Thoracic aorta (tissue), 2 donors: ENCODE measurements around the gene COL12A1. TPM values are rescaled to one million over a fixed set of nuclear protein-coding genes. Genes with fewer than 3 reads are reported as not detected.

Experiments used
- ATAC-seq: fragments of 150-250 bp; one replicate; pipeline ENCODE4 v1.8.0; 2017; ENCODE audit warnings: low read depth; ENCODE audit not compliant: insufficient number of reproducible peaks, low FRiP score
- DNase-seq: peaks from one replicate; pipeline ENCODE4 v3.0.0-alpha.2; 2020; ENCODE audit warnings: low spot score
- H3K27ac ChIP-seq, 2 donors: fragments of 200-600 bp; sonication (generic); 1 replicate in 1 of 2; 2 replicates in 1 of 2; pipeline ENCODE4 v1.5.1; 2016; ENCODE audit warnings: mild to moderate bottlenecking in 2 of 2, moderate library complexity in 2 of 2
- H3K27me3 ChIP-seq: fragments of 200-600 bp; sonication (generic); replicated peaks from 2 replicates; pipeline ENCODE4 v1.6.0; 2016; ENCODE audit warnings: mild to moderate bottlenecking; ENCODE audit not compliant: insufficient read depth
- H3K36me3 ChIP-seq: fragments of 200-600 bp; sonication (generic); one replicate; pipeline ENCODE4 v1.5.1; 2016
- H3K4me1 ChIP-seq, 2 donors: fragments of 200-600 bp; sonication (generic); 1 replicate in 1 of 2; 2 replicates in 1 of 2; pipeline versions ENCODE4 v1.5.1 to v1.6.0; 2016; ENCODE audit warnings: low read depth in 2 of 2, mild to moderate bottlenecking in 1 of 2; ENCODE audit not compliant: control insufficient read depth in 1 of 2
- H3K4me3 ChIP-seq: fragments of 200-600 bp; sonication (generic); 2 replicates; pipeline ENCODE4 v1.5.1; 2016; ENCODE audit warnings: mild to moderate bottlenecking
- H3K9me3 ChIP-seq: fragments of 200-600 bp; sonication (generic); 2 replicates; pipeline ENCODE4 v1.5.1; 2016
- total RNA-seq, 2 donors: library from RNA; depleted of rRNA; stranded (reverse); fragments of >200 nt; gene quantifications; one replicate each; pipeline versions ENCODE4 v1.1.0 to v1.2.3, GENCODE V29; 2016
- TF ChIP-seq, protein P1 (sequence below): fragments of 200-600 bp; sonication (generic); IDR thresholded peaks from one replicate; pipeline ENCODE4 v1.5.1; 2019; ENCODE audit warnings: antibody characterized with exemption

The COL12A1 gene
- total RNA-seq, 2 donors from 2014 or later, result 92.3 to 131 TPM

GRCh38 chr6:75145211-75145610, 60.6 kb downstream of the COL12A1 start:
- ATAC-seq (no peak), DNase-seq (no peak)
- no peaks in the 10 kb centered on the region for H3K36me3 ChIP-seq
- H3K9me3 ChIP-seq, result no peaks in the 10 kb centered on the region
- H3K27me3 ChIP-seq, result no peaks in the 10 kb centered on the region
- H3K4me3 ChIP-seq, result no peak overlapping the region
- TF ChIP-seq, protein P1, sequence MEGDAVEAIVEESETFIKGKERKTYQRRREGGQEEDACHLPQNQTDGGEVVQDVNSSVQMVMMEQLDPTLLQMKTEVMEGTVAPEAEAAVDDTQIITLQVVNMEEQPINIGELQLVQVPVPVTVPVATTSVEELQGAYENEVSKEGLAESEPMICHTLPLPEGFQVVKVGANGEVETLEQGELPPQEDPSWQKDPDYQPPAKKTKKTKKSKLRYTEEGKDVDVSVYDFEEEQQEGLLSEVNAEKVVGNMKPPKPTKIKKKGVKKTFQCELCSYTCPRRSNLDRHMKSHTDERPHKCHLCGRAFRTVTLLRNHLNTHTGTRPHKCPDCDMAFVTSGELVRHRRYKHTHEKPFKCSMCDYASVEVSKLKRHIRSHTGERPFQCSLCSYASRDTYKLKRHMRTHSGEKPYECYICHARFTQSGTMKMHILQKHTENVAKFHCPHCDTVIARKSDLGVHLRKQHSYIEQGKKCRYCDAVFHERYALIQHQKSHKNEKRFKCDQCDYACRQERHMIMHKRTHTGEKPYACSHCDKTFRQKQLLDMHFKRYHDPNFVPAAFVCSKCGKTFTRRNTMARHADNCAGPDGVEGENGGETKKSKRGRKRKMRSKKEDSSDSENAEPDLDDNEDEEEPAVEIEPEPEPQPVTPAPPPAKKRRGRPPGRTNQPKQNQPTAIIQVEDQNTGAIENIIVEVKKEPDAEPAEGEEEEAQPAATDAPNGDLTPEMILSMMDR, result no peak
- peaks cover 0 to 15% of the 10 kb centered on the region in 2 donors for H3K4me1 ChIP-seq
- H3K27ac ChIP-seq, result no peak overlapping the region

GRCh38 chr6:75144386-75144785, 61.5 kb downstream of the COL12A1 start:
- H3K4me3 ChIP-seq, result no peak overlapping the region
- DNase-seq (no peak), ATAC-seq (no peak)
- H3K9me3 ChIP-seq, result no peaks in the 10 kb centered on the region
- H3K36me3 ChIP-seq, result no peaks in the 10 kb centered on the region
- TF ChIP-seq, protein P1, result no peak
- no peak overlapping the region for H3K27ac ChIP-seq
- H3K4me1 ChIP-seq, result peaks cover 0 to 7% of the 10 kb centered on the region in 2 donors
- H3K27me3 ChIP-seq, result no peaks in the 10 kb centered on the region

GRCh38 chr6:75143191-75143590, 62.7 kb downstream of the COL12A1 start:
- no peak for DNase-seq
- H3K27me3 ChIP-seq, result no peaks in the 10 kb centered on the region
- H3K36me3 ChIP-seq, result no peaks in the 10 kb centered on the region
- no peak for ATAC-seq
- no peak overlapping the region for H3K27ac ChIP-seq
- no peak overlapping the region for H3K4me3 ChIP-seq
- TF ChIP-seq, protein P1, result no peak
- H3K9me3 ChIP-seq, result no peaks in the 10 kb centered on the region
- H3K4me1 ChIP-seq, result no peaks in the 10 kb centered on the region

GRCh38 chr6:75142721-75143120, 63.1 kb downstream of the COL12A1 start:
- H3K4me3 ChIP-seq, result no peak overlapping the region
- ATAC-seq (no peak), DNase-seq (no peak)
- no peaks in the 10 kb centered on the region for H3K36me3 ChIP-seq
- TF ChIP-seq, protein P1, result no peak
- H3K4me1 ChIP-seq, result no peaks in the 10 kb centered on the region
- H3K27ac ChIP-seq, result no peak overlapping the region
- no peaks in the 10 kb centered on the region for H3K9me3 ChIP-seq
- H3K27me3 ChIP-seq, result no peaks in the 10 kb centered on the region

DNA sequence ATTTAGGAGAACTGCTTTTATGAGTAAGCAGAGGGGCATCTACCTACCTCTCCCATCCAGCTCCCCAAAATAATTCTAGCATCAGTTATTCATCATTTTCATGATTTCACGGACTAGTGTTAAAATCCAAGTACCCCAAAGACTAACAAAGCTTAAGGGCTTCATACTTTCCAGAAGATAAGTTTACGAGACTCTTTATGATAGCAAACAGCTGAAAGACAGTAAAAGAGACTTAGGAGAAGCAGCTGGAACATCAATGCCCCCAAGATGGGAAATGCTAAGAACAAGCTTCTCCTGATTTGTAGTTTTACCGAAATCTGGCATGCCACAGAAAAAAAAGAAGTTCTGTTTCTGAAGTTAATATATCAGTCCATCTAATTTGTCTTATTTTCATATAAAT, 70.0 kb downstream of the COL12A1 start:
- H3K36me3 ChIP-seq, result no peaks in the 10 kb centered on the region
- no peak for DNase-seq
- TF ChIP-seq, protein P1, result no peak
- H3K27me3 ChIP-seq, result no peaks in the 10 kb centered on the region
- no peak overlapping the region for H3K4me3 ChIP-seq
- no peaks in the 10 kb centered on the region for H3K9me3 ChIP-seq
- H3K4me1 ChIP-seq, result no peaks in the 10 kb centered on the region
- no peak for ATAC-seq
- no peak overlapping the region for H3K27ac ChIP-seq
